IMR-90 (cell line): ENCODE measurements around the gene CYB5R4. TPM values are rescaled to one million over a fixed set of nuclear protein-coding genes. Genes with fewer than 3 reads are reported as not detected.

Source experiments
- ATAC-seq: fragments of 200-7000 bp; cut with Tn5 transposase; 2 replicates; pipeline ENCODE4 v1.9.1; 2020; ENCODE audit warnings: low read depth, mild to moderate bottlenecking, moderate library complexity
- BruUV-seq: library from RNA; stranded (reverse); fragments of 400-500 nt; replicated peaks from 2 replicates; lab custom pipeline; 2021; lab: Mats Ljungman, UMichigan
- CTCF ChIA-PET: fragments of 300-600 bp; formaldehyde crosslinking; extraction: SDS; loops from one replicate; lab custom pipeline; 2021; ENCODE audit warnings: antibody characterized with exemption; lab: Yijun Ruan, JAX
- POLR2A ChIA-PET: fragments of 300-600 bp; sonication (Branson Sonifier 250); formaldehyde crosslinking; loops from one replicate; lab custom pipeline; 2022; ENCODE audit warnings: antibody characterized with exemption; ENCODE audit not compliant: unreplicated experiment; lab: Charles Lee
- DNase-seq: peaks from one replicate; pipeline ENCODE4 v3.0.0; 2013
- H2AFZ ChIP-seq: replicated peaks from 2 replicates; pipeline ENCODE3; 2013; ENCODE audit warnings: low read length, mild to moderate bottlenecking; ENCODE audit not compliant: poor library complexity
- H2AK5ac ChIP-seq: 2 replicates; pipeline ENCODE4 v1.6.1; 2013; ENCODE audit warnings: low read depth, low read length, inconsistent platforms
- H2AK9ac ChIP-seq: replicated peaks from 2 replicates; pipeline ENCODE3; 2013; ENCODE audit warnings: mild to moderate bottlenecking, low read depth, low read length, moderate library complexity; ENCODE audit not compliant: poor library complexity
- H2BK120ac ChIP-seq: 2 replicates; pipeline ENCODE4 v1.6.1; 2013; ENCODE audit warnings: low read depth, low read length, inconsistent platforms
- H2BK15ac ChIP-seq: 3 replicates; pipeline ENCODE4 v1.6.1; 2013; ENCODE audit warnings: low read depth, low read length, inconsistent platforms
- H2BK20ac ChIP-seq: 2 replicates; pipeline ENCODE4 v1.6.1; 2013; ENCODE audit warnings: low read depth, mild to moderate bottlenecking, inconsistent platforms, low read length, moderate library complexity
- H2BK5ac ChIP-seq: 2 replicates; pipeline ENCODE4 v1.6.1; 2013; ENCODE audit warnings: mild to moderate bottlenecking, low read depth, low read length, inconsistent platforms; ENCODE audit not compliant: poor library complexity, severe bottlenecking
- H3K14ac ChIP-seq: replicated peaks from 2 replicates; pipeline ENCODE4 v1.6.1; 2013; ENCODE audit warnings: low read depth, low read length, inconsistent platforms
- H3K18ac ChIP-seq: 2 replicates; pipeline ENCODE4 v1.6.1; 2013; ENCODE audit warnings: low read depth, low read length, control low read depth
- H3K23ac ChIP-seq: 2 replicates; pipeline ENCODE4 v1.6.1; 2013; ENCODE audit warnings: low read depth, low read length, inconsistent platforms
- H3K27ac ChIP-seq: 2 replicates; pipeline ENCODE4 v1.5.1; 2013; ENCODE audit warnings: mild to moderate bottlenecking, control low read depth, low read length; ENCODE audit not compliant: insufficient read depth
- H3K27me3 ChIP-seq: 2 replicates; pipeline ENCODE4 v1.6.1; 2013; ENCODE audit warnings: low read length; ENCODE audit not compliant: control insufficient read depth, insufficient read depth
- H3K36me3 ChIP-seq: 2 replicates; pipeline ENCODE4 v1.6.1; 2013; ENCODE audit warnings: low read length, mixed read lengths; ENCODE audit not compliant: control insufficient read depth, insufficient read depth
- H3K4ac ChIP-seq: 2 replicates; pipeline ENCODE4 v1.6.1; 2013; ENCODE audit warnings: low read depth, low read length, inconsistent platforms
- H3K4me1 ChIP-seq: 2 replicates; pipeline ENCODE4 v1.6.1; 2013; ENCODE audit warnings: low read length, mixed read lengths; ENCODE audit not compliant: control insufficient read depth, insufficient read depth
- H3K4me2 ChIP-seq: 2 replicates; pipeline ENCODE4 v1.6.1; 2013; ENCODE audit warnings: low read depth, mild to moderate bottlenecking, control low read depth, low read length, moderate library complexity
- H3K4me3 ChIP-seq: 2 replicates; pipeline ENCODE4 v1.5.1; 2013; ENCODE audit warnings: low read depth, mild to moderate bottlenecking, control low read depth, low read length, moderate library complexity; ENCODE audit not compliant: insufficient read depth
- H3K56ac ChIP-seq: 2 replicates; pipeline ENCODE4 v1.6.1; 2013; ENCODE audit warnings: low read length, inconsistent platforms; ENCODE audit not compliant: insufficient read depth; ENCODE audit errors: extremely low read depth
- H3K79me1 ChIP-seq, 2 experiments: 2 replicates each; pipeline ENCODE4 v1.6.1; 2013; ENCODE audit warnings: low read length in 2 of 2, inconsistent platforms in 1 of 2, low read depth in 1 of 2
- H3K9ac ChIP-seq: 2 replicates; pipeline ENCODE4 v1.6.1; 2013; ENCODE audit warnings: low read depth, low read length, control low read depth
- H3K9me1 ChIP-seq: 2 replicates; pipeline ENCODE4 v1.6.1; 2013; ENCODE audit warnings: low read length, inconsistent platforms; ENCODE audit not compliant: insufficient read depth
- H3K9me3 ChIP-seq: 2 replicates; pipeline ENCODE4 v1.6.1; 2013; ENCODE audit warnings: low read length; ENCODE audit not compliant: control insufficient read depth, insufficient read depth
- H4K20me1 ChIP-seq: 2 replicates; pipeline ENCODE4 v1.6.1; 2013; ENCODE audit warnings: low read length, inconsistent platforms; ENCODE audit not compliant: insufficient read depth
- H4K5ac ChIP-seq: 2 replicates; pipeline ENCODE4 v1.6.1; 2013; ENCODE audit warnings: mild to moderate bottlenecking, low read depth, low read length, control low read depth
- H4K8ac ChIP-seq, 2 experiments: 2 replicates each; pipeline ENCODE4 v1.6.1; 2013; ENCODE audit warnings: low read depth in 2 of 2, low read length in 2 of 2, control low read depth in 1 of 2, inconsistent platforms in 1 of 2
- H4K91ac ChIP-seq: 2 replicates; pipeline ENCODE4 v1.6.1; 2013; ENCODE audit warnings: low read depth, low read length, inconsistent platforms; ENCODE audit not compliant: insufficient read depth
- BHLHE40 ChIP-seq: fragments of 150-350 bp; IDR thresholded peaks from 2 replicates; pipeline ENCODE4 v1.6.1; 2016; ENCODE audit warnings: mild to moderate bottlenecking, low read depth, low read length
- CEBPB ChIP-seq: IDR thresholded peaks from 2 replicates; pipeline ENCODE4 v1.6.1; 2012; ENCODE audit warnings: low read depth, low read length, improper control_type of control experiment
- CHD1 ChIP-seq: IDR thresholded peaks from 2 replicates; pipeline ENCODE4 v1.6.1; 2012; ENCODE audit warnings: low read depth, low read length, improper control_type of control experiment
- ELK1 ChIP-seq: fragments of 150-350 bp; IDR thresholded peaks from 2 replicates; pipeline ENCODE4 v1.6.1; 2016; ENCODE audit warnings: low read depth, mild to moderate bottlenecking, low read length, moderate library complexity, borderline replicate concordance
- FOS ChIP-seq: fragments of 150-350 bp; IDR thresholded peaks from 2 replicates; pipeline ENCODE4 v1.6.1; 2016; ENCODE audit warnings: low read depth, low read length
- MAFK ChIP-seq: IDR thresholded peaks from 2 replicates; pipeline ENCODE4 v1.6.1; 2012; ENCODE audit warnings: low read depth, low read length, improper control_type of control experiment
- MAZ ChIP-seq: IDR thresholded peaks from 2 replicates; pipeline ENCODE4 v1.6.1; 2012; ENCODE audit warnings: low read depth, mild to moderate bottlenecking, low read length, improper control_type of control experiment, moderate library complexity, borderline replicate concordance
- RAD21 ChIP-seq: IDR thresholded peaks from 2 replicates; pipeline ENCODE4 v1.6.1; 2012; ENCODE audit warnings: low read length, improper control_type of control experiment
- RCOR1 ChIP-seq: IDR thresholded peaks from 2 replicates; pipeline ENCODE4 v1.6.1; 2012; ENCODE audit warnings: mild to moderate bottlenecking, low read length, improper control_type of control experiment; ENCODE audit not compliant: insufficient replicate concordance
- RFX5 ChIP-seq: IDR thresholded peaks from 2 replicates; pipeline ENCODE4 v1.8.0; 2012; ENCODE audit warnings: low read depth, mild to moderate bottlenecking, low read length, moderate library complexity
- USF2 ChIP-seq: fragments of 150-350 bp; IDR thresholded peaks from 2 replicates; pipeline ENCODE4 v1.6.1; 2017; ENCODE audit warnings: mild to moderate bottlenecking, antibody characterized with exemption, low read length, low read depth
- WGBS, 2 experiments: methylation state at CpG; one replicate each; pipeline versions ENCODE4 v1.1.5 to v1.1.7; 2013; ENCODE audit warnings: missing lambda C conversion rate in 2 of 2; ENCODE audit not compliant: insufficient read length in 1 of 2; ENCODE audit errors: extremely low coverage in 2 of 2; 5-methylcytosine and 5-hydroxymethylcytosine counted together
- dilution Hi-C: fragments of 300-500 bp; cut with HindIII; formaldehyde crosslinking; loops from one replicate; pipeline ENCODE4 v1.14.3; 2018; ENCODE audit warnings: low sequenced_read_pairs; ENCODE audit not compliant: unreplicated experiment
- in situ Hi-C: fragments of 300-500 bp; cut with MboI; formaldehyde crosslinking; loops from 3 replicates; pipeline ENCODE4 v1.14.3; 2019; ENCODE audit warnings: low sequenced_read_pairs, inconsistent platforms, mixed read lengths
- intact Hi-C: fragments of 100-400 bp; cut with micrococcal nuclease; formaldehyde crosslinking; loops from 2 replicates; pipeline ENCODE4 v1.10.0; 2022
- polyA plus RNA-seq, 3 experiments: library from polyadenylated mRNA; depleted of rRNA; stranded (reverse); fragments of >200 nt; gene quantifications; 2 replicates each; pipeline ENCODE4 v1.2.3, GENCODE V29; 2012; ENCODE audit warnings: low replicate concordance in 1 of 3
- total RNA-seq: library from RNA; depleted of rRNA; stranded (reverse); fragments of >200 nt; gene quantifications from 2 replicates; pipeline ENCODE4 v1.2.3, GENCODE V29; 2012

CYB5R4 gene
- total and polyA plus RNA-seq, 2 of the 4 experiments (the other 2 are of a cell fraction) = 3.2 to 6.1 TPM

- H3K4me2 ChIP-seq = no peak overlapping the region
- no peak overlapping the region for H2BK5ac ChIP-seq
- H2AK5ac ChIP-seq = no peak overlapping the region
- H2BK15ac ChIP-seq = no peak overlapping the region
- no peak overlapping the region for H4K5ac ChIP-seq
- H3K56ac ChIP-seq = no peak overlapping the region
- H4K20me1 ChIP-seq = no peaks in the 10 kb centered on the region
- no peak overlapping the region for H2BK120ac ChIP-seq
- no peaks in the 10 kb centered on the region for H3K4me1 ChIP-seq
- H3K27ac ChIP-seq = no peak overlapping the region
- no peak overlapping the region for H4K91ac ChIP-seq
- H3K14ac ChIP-seq = no peak overlapping the region
- no peak overlapping the region for H2AK9ac ChIP-seq
- H3K27me3 ChIP-seq = peaks cover 21% of the 10 kb centered on the region
- H4K8ac ChIP-seq = no peak overlapping the region
- H3K36me3 ChIP-seq = no peaks in the 10 kb centered on the region
- H3K4ac ChIP-seq = no peak overlapping the region
- ChIA-PET CTCF (no interaction called here), POLR2A (no interaction called here)
- ATAC-seq (no peak), DNase-seq (no peak)
- H3K18ac ChIP-seq = no peak overlapping the region
- peaks cover under 1 to 2% of the 10 kb centered on the region in 2 experiments; a peak in 3 of 4 replicates for H3K79me1 ChIP-seq
- dilution Hi-C loops = no loop called here
- 9% methylated on average over 1 of the region's 5 CpGs; no CpG with 5 or more reads in 1 of the 2 experiments for WGBS, 2 experiments
- H3K4me3 ChIP-seq = no peak overlapping the region
- H2AFZ ChIP-seq = no peak overlapping the region
- no peaks in the 10 kb centered on the region for H3K9me1 ChIP-seq
- no peak overlapping the region for H3K23ac ChIP-seq
- intact Hi-C loops = loop anchor here (5.0 kb wide), 1 partner anchor 787 kb away; the partner anchor contains the start of genes DOP1A and UBE3D
- TF ChIP-seq MAFK = no peak
- no peak for TF ChIP-seq RFX5
- no peak for TF ChIP-seq BHLHE40
- no peak for TF ChIP-seq ELK1
- no peak for TF ChIP-seq RCOR1
- no peak for TF ChIP-seq USF2
- no peak for TF ChIP-seq FOS
- TF ChIP-seq MAZ = no peak
- no peak for TF ChIP-seq CHD1
- TF ChIP-seq RAD21 = no peak
- no peak for TF ChIP-seq CEBPB
- H3K9ac ChIP-seq = no peak overlapping the region
- in situ Hi-C loops = no loop called here
- no peak overlapping the region for H2BK20ac ChIP-seq
- no TSS peak for BruUV-seq
- no peaks in the 10 kb centered on the region for H3K9me3 ChIP-seq
Observed at GRCh38 chr6:83854766-83855165, 4.7 kb upstream of the CYB5R4 start.
